GM10266 (cell line): ENCODE data around the gene VSX2.
A peak's percentile ranks its signal among the peaks of the same experiment; 100 is the strongest.

Experiments
- DNase-seq: peaks from one replicate; pipeline ENCODE4 v3.0.0; 2012; ENCODE audit errors: extremely low spot score
- CTCF ChIP-seq: IDR thresholded peaks from 2 replicates; pipeline ENCODE4 v1.5.1; 2012; ENCODE audit warnings: mild to moderate bottlenecking, low read depth; ENCODE audit not compliant: control insufficient read depth, insufficient read depth; ENCODE audit errors: missing control alignments

Gene VSX2

DNA sequence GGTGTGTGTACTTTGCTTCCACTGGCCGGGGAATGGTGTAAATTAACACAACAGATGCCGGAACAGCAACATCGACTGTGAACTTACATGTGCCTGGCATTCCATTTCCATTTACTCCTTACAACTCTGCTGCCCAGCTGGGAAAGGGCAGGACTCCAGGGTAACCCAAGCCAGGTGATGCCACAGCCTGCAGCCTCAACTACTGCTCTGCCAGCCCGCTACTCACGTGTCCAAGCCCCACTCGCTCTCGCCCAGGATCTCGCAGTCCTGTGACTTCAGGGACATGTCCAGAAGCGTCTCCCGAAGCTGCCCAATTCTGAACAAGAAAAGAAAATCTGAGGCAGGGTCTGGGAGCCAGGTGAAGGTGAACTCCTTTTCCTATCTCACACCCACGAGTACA, 52.8 kb downstream of the VSX2 start:
- no peak for TF ChIP-seq CTCF
- DNase-seq, result no peak

DNA sequence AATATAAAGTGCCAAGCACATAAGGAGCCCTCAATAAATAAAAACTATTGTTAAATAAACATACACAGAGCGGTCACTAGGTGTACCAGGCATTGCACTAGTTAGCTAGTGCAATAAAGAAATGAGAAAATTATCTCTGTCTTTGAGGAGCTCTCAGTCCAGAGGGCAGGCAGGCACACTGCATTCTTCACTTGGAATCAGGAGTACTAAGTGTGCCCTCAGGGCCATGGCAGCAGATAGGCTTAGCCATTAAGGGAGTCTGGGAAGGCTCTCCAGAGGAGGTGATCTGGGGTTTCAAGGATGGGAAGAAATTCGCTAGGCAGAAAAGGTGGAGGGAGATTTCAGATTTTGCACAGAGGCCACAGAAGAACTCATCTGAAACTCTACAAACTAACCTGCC, 54.4 kb downstream of the VSX2 start:
- no peak for DNase-seq
- no peak for TF ChIP-seq CTCF

DNA sequence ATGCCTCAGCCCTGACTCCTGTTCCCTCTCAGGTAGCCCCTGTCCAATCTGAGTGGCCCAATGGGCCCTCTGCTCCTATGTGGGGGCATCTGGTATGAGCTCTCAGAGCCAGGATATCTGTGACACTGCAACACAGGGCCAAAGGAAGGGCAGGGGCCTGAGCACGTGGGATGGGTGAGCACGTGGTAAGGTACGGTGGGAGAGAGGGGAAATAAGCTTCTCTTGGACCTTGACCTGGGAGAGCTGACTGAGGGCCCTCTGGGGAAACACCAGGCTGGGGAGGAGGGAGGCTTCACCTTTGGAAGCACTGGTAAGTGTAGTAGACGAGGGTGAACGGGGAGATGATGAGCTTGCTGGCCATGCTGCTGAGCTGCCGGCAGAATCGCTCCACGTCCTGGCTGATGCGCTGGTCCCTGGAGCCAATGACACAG, 56.8 kb downstream of the VSX2 start:
- TF ChIP-seq CTCF, result no peak
- no peak for DNase-seq

GRCh38 chr14:74297986-74298385, 58.7 kb downstream of the VSX2 start:
- no peak for TF ChIP-seq CTCF
- DNase-seq, result no peak

- DNase-seq, result no peak
- TF ChIP-seq CTCF, result no peak
Measured at GRCh38 chr14:74299061-74299545, 59.9 kb downstream of the VSX2 start.

GRCh38 chr14:74301594-74302151, 62.4 kb downstream of the VSX2 start:
- no peak for TF ChIP-seq CTCF

DNA sequence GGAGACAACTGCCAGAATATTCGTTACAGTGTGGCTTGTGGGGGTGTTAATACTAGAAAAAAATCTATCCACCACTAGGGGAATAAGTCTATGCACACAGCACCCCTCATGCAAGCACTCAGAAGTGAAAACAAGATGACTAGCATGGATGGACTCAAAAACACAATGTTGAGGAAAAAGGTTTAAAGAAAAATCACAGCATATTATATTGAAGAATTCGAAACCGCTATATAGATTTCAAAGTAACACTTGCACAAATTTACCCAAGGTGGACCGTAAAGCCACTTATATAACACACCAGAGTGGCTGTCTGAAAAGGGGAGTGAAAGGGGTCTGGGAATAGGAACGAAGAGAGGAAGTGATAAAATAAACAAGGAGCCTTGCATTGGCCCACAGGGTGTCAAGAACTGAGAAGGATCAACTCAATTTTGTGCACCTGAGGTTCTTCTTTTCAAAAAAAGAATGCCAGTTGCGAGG, 62.9 kb downstream of the VSX2 start:
- TF ChIP-seq CTCF, result peak; percentile 28
- peak; percentile 68 for DNase-seq

More at GRCh38 chr14:74301594-74302151, 62.4 kb downstream of the VSX2 start:
- no peak for DNase-seq
